GM03348 (cell line): ENCODE measurements around the gene TFF3.

Experiments used
- DNase-seq: peaks from one replicate; pipeline ENCODE4 v3.0.0; 2012; ENCODE audit warnings: low spot score

The TFF3 gene

GRCh38 chr21:42289926-42290325 lies 25.3 kb downstream of the TFF3 start:
- no peak for DNase-seq

GRCh38 chr21:42288962-42289361 lies 26.2 kb downstream of the TFF3 start:
- no peak for DNase-seq

GRCh38 chr21:42287193-42288083 lies 27.8 kb downstream of the TFF3 start:
- DNase-seq, result no peak

GRCh38 chr21:42286416-42286815 lies 28.8 kb downstream of the TFF3 start:
- no peak for DNase-seq

GRCh38 chr21:42285569-42286245 lies 29.5 kb downstream of the TFF3 start:
- no peak for DNase-seq

- no peak for DNase-seq
Measured at GRCh38 chr21:42282715-42283114, 32.5 kb downstream of the TFF3 start.

- no peak for DNase-seq
Measured at GRCh38 chr21:42282021-42282420, 33.2 kb downstream of the TFF3 start.

- DNase-seq, result no peak
Measured at GRCh38 chr21:42281181-42281680, 34.0 kb downstream of the TFF3 start.

- DNase-seq, result no peak
Measured at GRCh38 chr21:42280356-42281180, 34.6 kb downstream of the TFF3 start.

- DNase-seq, result no peak
Measured at GRCh38 chr21:42279888-42280287, 35.3 kb downstream of the TFF3 start.

GRCh38 chr21:42279341-42279871 lies 35.8 kb downstream of the TFF3 start:
- DNase-seq, result no peak

- DNase-seq, result no peak
Measured at GRCh38 chr21:42278451-42279149, 36.6 kb downstream of the TFF3 start.

GRCh38 chr21:42277593-42277992 lies 37.6 kb downstream of the TFF3 start:
- no peak for DNase-seq

- DNase-seq, result no peak
Measured at GRCh38 chr21:42276526-42277154, 38.6 kb downstream of the TFF3 start.

- DNase-seq, result no peak
Measured at GRCh38 chr21:42276076-42276475, 39.1 kb downstream of the TFF3 start.

GRCh38 chr21:42272984-42273600 lies 42.1 kb downstream of the TFF3 start:
- no peak for DNase-seq

GRCh38 chr21:42272109-42272962 lies 42.9 kb downstream of the TFF3 start:
- no peak for DNase-seq

- DNase-seq, result no peak
Measured at GRCh38 chr21:42271065-42271464, 44.1 kb downstream of the TFF3 start.

- DNase-seq, result no peak
Measured at GRCh38 chr21:42269386-42269785, 45.8 kb downstream of the TFF3 start.
